NCI-H1436 (cell line): ENCODE results near the gene PDE7B.

Experiments
- DNase-seq: peaks from one replicate; lab custom pipeline; 2025; lab: John Stamatoyannopoulos, UW

Gene PDE7B

GRCh38 chr6:135936606-135937005 lies 85.1 kb downstream of the PDE7B start:
- DNase-seq, result no peak

GRCh38 chr6:135937106-135937505 lies 85.6 kb downstream of the PDE7B start:
- no peak for DNase-seq

GRCh38 chr6:135938576-135939207 lies 87.2 kb downstream of the PDE7B start:
- no peak for DNase-seq

GRCh38 chr6:135939208-135939591 lies 87.7 kb downstream of the PDE7B start:
- DNase-seq, result no peak

DNA sequence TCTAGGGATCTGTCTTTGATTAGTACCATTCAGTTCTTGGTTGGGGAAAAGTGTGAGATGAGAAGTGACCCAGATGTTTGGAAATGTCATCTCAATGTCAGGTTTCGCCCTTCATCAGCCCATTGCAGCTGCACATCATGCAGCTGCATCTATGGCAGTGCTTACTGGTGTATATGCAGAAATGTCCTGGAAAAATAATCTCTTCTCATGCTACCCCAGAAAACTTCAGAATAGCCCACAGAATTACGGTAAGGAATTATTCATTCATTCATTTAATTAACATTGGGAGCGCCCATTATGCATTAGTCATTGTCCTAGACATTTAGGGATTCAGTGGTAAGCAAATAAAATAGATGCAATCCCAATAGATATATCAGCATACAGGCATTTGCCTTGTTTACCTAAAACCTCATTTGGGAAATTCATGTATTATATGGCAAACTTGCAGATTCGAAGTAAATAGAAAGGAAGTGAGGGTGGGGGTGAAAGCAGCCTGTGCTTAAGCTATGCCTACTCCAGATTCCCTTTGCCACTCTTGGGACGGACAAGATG lies 89.2 kb downstream of the PDE7B start:
- no peak for DNase-seq

GRCh38 chr6:135941275-135942025 lies 89.9 kb downstream of the PDE7B start:
- DNase-seq, result no peak

GRCh38 chr6:135944120-135944519 lies 92.6 kb downstream of the PDE7B start:
- no peak for DNase-seq

DNA sequence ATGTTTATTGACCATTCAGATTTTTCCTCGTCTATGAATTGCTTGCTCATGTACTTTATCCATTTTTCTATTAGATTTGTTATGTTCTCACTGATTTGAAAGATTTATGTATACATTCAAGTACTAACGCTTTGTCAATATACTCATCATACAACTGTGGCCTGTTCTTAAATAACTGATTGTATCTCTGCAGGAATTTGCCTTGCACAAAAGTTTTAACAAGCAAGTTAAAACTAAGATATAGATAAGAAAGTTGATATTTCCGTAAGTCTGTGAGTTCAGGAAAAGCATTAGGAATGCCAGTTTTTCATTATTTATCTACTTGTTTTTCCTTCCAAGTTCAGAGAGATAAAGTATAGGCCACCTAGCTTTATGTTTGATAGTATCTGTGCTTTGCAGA lies 95.2 kb downstream of the PDE7B start:
- no peak for DNase-seq

DNA sequence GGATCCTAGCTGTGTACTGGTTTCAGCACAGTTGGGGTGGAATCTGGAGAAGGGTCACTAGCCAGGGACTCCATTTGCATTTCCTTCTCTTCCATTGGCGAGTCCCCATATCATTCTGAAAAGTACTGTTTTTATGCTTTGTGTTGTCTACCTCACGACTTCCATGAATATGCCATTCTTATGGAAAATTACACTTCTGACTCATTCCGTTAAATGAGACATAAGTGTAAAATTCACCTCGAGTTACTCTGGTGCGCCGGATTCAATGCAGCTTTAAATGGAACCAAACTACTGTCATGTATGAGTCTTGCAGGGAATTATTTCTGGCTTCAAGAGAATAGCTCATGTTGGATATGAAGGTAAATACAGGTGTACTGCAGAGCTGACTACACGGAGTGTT lies 99.2 kb downstream of the PDE7B start:
- DNase-seq, result no peak

DNA sequence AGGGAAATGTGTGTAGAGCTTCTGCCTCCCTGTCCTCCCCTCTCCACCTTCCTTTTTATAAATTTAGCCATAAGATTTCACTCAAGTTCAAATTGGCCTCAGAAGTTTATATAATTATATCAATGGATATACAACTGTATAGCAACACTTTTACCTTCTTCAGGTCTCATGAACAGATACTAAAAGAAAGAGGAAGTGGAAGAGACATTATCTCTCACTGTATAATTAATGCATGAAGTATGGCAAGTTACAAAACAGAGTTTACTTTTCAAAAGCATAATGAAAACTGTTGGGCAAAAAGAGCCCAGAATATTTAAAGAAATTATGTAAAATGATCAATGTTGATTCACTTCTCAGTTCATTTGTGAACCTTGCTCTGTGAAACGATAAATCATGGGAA lies 99.7 kb downstream of the PDE7B start:
- no peak for DNase-seq

- DNase-seq, result no peak
These were observed 102.3 kb downstream of the PDE7B start for GRCh38 chr6:135953818-135954217.

DNA sequence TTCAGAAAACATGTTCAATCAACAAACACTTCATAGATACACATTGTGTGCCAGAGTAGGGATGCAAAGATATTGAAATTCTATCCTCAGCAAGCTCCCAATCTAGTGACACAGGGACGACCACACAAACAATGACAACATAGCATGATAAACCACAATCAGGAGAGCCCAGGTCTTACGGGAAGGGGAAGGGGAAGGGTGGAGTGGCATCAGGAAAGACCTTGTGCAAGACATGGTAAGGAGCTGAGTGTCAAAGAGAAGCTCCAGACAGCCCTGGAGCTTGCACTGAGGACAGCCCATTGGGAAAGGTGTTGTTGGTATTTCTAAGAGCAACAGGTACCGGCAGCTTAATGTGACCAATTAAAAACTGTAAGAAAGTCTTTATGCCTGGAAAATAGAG lies 103.6 kb downstream of the PDE7B start:
- DNase-seq, result no peak

DNA sequence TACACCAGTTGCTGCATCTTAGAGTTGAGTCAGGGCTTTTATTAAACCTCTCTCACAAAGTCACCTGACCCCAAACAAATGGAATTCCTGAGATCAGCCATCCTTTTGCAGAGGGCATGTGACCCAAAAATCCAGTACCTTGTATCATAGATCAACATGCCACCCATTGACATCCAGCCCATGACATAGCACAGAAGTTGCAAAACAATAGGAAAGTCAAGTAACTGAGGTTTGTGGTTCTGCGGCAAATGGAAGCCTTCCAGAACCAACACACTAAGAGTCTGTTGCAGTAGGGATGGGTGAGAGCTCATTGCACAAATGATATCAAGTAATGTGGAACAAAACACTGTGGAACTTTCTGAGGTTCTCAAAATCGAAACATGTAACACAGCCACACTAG lies 111.2 kb downstream of the PDE7B start:
- DNase-seq, result no peak

DNA sequence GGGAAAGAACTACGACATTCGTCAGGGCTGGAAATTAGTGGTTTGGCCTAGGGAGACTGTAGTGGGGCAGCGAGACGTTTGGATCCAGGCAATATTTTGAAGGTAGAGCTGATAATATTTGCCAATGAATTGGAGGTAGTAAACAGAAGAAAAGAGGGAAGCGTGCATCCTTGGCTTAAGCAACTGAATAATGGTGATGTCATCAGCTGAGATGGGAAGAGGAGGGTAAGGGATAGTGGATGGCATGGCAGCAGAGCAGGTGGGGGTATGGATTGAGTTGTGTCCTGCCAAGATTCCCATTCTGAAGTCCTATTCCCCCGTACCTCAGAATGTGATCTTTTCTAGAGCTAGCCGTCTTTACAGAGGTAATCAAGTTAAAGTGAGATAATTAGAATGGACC lies 119.2 kb downstream of the PDE7B start:
- no peak for DNase-seq

- DNase-seq, result no peak
These were observed 119.8 kb downstream of the PDE7B start for GRCh38 chr6:135971351-135971750.

DNA sequence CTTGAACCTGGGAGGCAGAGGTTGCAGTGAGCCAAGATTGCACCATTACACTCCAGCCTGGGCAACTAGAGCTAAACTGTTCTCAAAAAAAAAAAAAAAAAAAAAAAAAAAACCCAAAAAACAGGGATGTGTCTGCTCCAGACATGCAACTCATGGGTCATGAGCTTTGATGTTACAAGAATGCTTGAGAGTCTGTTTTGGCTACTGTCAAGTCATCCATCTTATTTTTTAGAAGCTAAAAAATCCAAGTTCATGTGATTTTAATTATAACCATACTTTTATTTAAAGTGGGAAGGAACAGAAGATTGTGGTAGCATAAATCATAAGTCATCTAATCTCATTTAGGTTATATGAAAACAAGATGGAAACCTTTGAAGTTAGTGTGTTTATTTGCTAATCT lies 120.6 kb downstream of the PDE7B start:
- DNase-seq, result no peak

GRCh38 chr6:135972586-135972985 lies 121.1 kb downstream of the PDE7B start:
- no peak for DNase-seq

GRCh38 chr6:135974426-135974825 lies 122.9 kb downstream of the PDE7B start:
- no peak for DNase-seq

- DNase-seq, result no peak
These were observed 125.1 kb downstream of the PDE7B start for GRCh38 chr6:135976585-135976984.

- no peak for DNase-seq
These were observed 131.6 kb downstream of the PDE7B start for GRCh38 chr6:135983093-135983492.

DNA sequence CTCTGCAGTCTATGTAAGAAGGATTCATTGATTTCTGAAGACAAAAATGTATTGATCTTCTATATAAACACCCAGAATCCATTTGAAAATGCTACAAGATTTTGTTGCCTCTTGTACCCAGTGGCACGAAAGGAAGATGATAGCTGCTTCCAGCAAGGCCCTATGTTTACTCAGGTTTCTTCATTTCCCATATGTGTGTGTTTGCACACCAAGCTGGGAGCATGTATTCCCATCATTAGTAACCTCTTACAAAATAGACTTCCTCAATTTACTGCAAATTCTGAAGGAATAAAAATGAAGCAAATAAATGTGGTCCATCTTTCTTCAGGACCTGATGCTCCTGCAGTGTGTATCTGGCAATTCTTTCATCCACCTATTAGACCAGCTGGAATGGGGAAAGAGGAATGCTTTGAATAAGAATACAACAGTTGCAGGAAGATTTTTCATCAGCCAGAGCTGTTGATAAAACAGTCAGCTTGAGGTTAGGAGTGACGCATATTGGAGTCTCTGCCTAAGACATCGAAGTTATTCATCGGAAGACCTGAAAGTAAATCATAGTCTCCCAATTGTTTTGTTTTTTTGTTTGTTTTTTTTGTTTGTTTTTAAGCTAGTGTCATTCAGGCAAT lies 132.3 kb downstream of the PDE7B start:
- DNase-seq, result no peak

DNA sequence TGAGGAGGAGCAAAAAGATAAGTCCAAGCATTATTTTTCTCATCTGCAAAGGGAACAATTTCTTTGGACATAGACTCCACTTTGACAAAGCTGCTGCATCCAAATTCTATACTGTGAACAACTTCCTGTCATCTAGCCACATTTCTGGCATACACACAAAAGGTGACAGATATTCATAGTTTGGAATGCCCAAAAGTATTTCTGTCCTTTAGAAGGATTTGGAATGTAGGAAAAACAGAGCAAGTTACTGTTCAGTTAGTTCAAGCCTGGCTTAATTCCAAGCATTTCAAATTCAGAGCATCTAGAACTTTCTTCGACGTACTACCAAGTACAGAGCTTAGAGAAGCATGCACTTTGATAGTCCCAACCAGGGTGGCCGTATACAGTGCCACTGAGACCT lies 134.0 kb downstream of the PDE7B start:
- no peak for DNase-seq

DNA sequence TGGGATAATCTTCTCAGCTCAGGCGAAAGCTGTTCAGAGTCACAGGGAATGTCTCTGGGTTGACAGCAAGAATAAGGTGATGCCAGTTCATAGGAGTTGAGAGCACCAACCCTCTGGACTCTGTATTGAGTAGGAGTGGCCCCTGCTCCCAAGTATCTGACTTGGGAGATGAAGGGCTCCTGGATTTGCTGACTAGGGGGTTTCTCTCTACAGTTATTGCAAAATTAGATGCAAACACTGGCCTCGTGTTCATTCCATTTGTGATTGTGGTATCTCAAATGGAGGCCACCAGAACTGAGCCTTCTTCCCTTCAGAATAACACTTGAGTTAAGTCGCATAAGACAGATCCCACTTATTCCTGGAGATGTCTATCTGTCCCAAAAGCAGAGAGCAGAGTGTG lies 135.7 kb downstream of the PDE7B start:
- no peak for DNase-seq
